ENCODE results near the gene POU5F2.

The POU5F2 gene

DNA sequence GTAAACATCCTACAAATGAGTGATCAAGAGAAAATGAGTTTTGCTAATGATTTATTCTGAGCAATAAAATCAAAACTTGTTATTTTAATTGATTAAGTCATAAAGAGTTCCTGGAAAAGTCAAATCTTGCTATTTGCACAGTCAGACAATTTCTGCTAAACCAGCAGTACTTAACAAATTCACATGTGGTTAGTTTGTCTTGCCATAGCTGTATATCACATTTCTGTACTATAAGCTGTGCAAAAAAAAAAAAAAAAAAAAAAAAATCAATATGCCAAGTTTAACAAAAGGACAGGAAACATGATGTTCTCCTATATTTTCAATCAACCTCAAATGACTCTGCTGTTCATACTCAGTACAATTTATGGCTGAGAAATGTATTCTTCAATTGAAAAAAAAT, 24.9 kb downstream of the POU5F2 start:
- DNase-seq = no peak

DNA sequence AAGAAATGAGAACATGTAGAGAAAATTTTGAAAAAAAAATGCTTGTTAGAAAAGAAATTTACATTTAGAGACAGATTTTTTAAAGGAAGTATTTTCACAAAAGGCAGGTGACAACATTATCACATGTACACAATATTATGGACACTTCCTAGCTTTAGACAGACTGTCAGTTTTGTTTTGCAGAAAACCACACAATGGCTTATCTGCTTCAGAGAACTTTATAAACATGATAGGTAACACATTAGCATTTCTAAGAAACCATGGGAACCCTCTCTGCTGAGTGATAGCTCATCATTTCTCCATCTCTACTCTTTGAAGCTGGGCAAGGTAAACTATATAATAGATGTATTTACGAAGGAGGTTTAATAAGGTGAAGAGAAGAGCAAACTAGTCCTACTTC, 25.6 kb downstream of the POU5F2 start:
- DNase-seq = no peak

DNA sequence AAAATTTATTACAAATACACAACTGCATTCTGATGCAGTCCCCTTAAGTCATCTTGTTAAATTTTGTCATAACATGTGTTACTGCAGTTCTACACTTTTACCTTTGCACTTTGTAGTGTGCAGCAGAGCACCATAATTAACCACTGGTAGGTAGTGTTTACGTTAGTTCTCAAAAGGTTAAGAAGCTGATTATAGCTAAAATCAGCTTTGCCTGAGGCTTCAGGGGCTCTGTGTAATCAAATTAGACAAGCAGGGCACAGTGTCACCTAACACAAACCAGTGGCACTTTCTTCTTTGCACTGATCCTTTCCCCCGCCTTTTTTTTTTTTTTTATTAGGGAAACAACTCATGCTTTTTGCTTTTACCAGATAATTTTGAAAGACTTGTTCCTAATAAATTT, 26.1 kb downstream of the POU5F2 start:
- DNase-seq = no peak

DNA sequence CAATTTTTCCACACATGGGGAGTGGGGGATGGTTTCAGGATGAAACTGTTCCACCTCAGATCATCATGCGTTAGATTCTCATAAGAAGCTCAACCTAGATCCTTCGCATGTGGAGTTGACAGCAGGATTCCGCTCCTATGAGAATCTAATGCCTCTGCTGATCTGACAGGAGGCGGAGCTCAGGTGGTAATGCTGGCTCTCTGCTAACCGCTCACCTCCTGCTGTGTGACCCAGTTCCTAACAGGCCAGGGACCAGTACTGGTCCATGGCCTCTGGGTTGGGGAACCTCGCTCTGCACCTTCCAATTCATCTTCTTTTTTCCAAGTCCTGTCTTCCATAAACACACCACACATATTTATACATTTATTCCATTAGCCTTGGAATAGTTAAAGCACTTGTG, 33.0 kb downstream of the POU5F2 start:
- no peak for DNase-seq

DNA sequence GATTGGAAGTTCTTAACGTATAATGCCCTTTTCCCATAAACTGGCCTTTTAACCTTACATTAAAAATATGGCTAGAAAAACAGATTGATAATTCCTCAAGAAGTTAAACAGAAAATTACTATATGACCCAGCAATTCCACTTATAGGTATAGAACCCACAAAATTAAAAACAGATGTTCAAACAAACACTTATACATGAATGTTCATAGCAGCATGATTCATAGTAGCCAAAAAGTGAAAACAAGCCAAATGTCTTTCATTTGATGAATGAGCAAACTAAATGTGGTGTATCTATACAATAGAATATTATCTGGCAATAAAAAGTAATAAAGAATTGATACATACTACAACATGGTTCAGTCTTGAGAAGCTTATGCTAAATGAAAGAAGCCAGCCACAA, 35.5 kb downstream of the POU5F2 start:
- no peak for DNase-seq

DNA sequence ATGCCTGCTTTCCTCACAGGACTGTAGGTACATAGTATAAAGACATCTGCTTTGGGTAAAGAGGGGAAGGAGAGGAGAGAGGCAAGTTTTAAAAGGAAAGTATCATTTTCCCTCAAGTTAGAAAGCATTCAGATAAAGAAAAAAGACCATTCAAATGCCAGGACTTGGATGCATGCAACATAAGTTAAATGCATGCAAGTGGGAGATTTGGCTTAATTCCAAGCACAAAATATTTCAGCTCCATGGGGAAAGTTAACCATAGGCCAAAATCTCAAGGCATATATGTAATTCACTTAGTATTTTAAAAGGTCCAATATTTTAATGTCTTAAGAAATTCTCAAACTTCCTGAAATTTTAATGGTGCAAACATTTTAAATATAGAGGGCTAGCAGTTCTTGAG, 36.4 kb downstream of the POU5F2 start:
- DNase-seq = no peak

DNA sequence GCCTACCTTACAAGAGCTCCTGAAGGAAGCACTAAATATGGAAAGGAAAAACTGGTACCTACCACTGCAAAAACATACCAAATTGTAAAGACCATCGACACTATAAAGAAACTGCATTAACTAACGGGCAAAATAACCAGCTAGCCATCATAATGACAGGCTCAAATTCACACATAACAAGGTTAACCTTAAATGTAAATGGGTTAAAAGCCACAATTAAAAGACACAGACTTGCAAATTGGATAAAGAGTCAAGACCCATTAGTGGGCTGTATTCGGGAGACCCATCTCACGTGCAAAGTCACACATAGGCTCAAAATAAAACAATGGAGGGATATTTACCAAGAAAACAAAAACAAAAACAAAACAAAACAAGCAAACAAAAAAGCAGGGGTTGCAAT, 49.4 kb downstream of the POU5F2 start:
- no peak for DNase-seq

Measured in amygdala (tissue), 56 donors.